MCF 10A (cell line): ENCODE results near the gene C16orf78. TPM values are rescaled to one million over a fixed set of nuclear protein-coding genes. Genes with fewer than 3 reads are reported as not detected.

Source experiments
- BruUV-seq: library from RNA; stranded (reverse); fragments of 400-500 nt; replicated peaks from 2 replicates; lab custom pipeline; 2021; lab: Mats Ljungman, UMichigan
- CTCF ChIA-PET: fragments of 300-600 bp; sonication (Branson Sonifier 250); formaldehyde crosslinking; extraction: SDS; loops from one replicate; lab custom pipeline; 2021; ENCODE audit warnings: antibody characterized with exemption, inconsistent platforms; lab: Yijun Ruan, JAX
- POLR2A ChIA-PET: fragments of 300-600, 350-650 bp; sonication (Branson Sonifier 250); formaldehyde crosslinking; extraction: SDS; loops from one replicate; lab custom pipeline; 2020; ENCODE audit warnings: antibody characterized with exemption, inconsistent platforms; lab: Yijun Ruan, JAX
- DNase-seq: peaks from one replicate; pipeline ENCODE4 v3.0.0-alpha.2; 2018; ENCODE audit not compliant: unreplicated experiment
- H3K27ac Mint-ChIP-seq: one replicate; pipeline ENCODE4 v1.8.0; 2022; ENCODE audit warnings: mild to moderate bottlenecking, low read depth, mixed read lengths; ENCODE audit not compliant: unreplicated experiment
- H3K27me3 Mint-ChIP-seq: one replicate; pipeline ENCODE4 v1.8.0; 2022; ENCODE audit warnings: mixed read lengths; ENCODE audit not compliant: insufficient read depth, unreplicated experiment
- H3K36me3 Mint-ChIP-seq: one replicate; pipeline ENCODE4 v1.8.0; 2022; ENCODE audit warnings: mild to moderate bottlenecking, moderate library complexity, mixed read lengths; ENCODE audit not compliant: insufficient read depth, unreplicated experiment
- H3K4me1 Mint-ChIP-seq: one replicate; pipeline ENCODE4 v1.8.0; 2022; ENCODE audit warnings: mixed read lengths; ENCODE audit not compliant: insufficient read depth, unreplicated experiment
- H3K4me3 Mint-ChIP-seq: one replicate; pipeline ENCODE4 v1.8.0; 2022; ENCODE audit warnings: mild to moderate bottlenecking, moderate library complexity, mixed read lengths; ENCODE audit not compliant: unreplicated experiment
- H3K9me3 Mint-ChIP-seq: one replicate; pipeline ENCODE4 v1.8.0; 2022; ENCODE audit warnings: mixed read lengths; ENCODE audit not compliant: unreplicated experiment
- intact Hi-C: fragments of 100-400 bp; cut with micrococcal nuclease; formaldehyde crosslinking; loops from 2 replicates; pipeline ENCODE4 v1.14.1; 2022
- total RNA-seq: library from RNA; stranded (reverse); gene quantifications from 2 replicates; pipeline ENCODE4 v1.2.3, GENCODE V29; 2022
- TF ChIP-seq, protein P1 (sequence below): fragments of 200-600 bp; IDR thresholded peaks from one replicate; pipeline ENCODE4 v1.8.0; 2022; ENCODE audit warnings: antibody characterized with exemption, mild to moderate bottlenecking; ENCODE audit not compliant: unreplicated experiment

Gene C16orf78
- total RNA-seq, 1 experiment from 2014 or later, result not detected

GRCh38 chr16:49419006-49419405 is 45.4 kb downstream of the C16orf78 start:
- TF ChIP-seq, protein P1, sequence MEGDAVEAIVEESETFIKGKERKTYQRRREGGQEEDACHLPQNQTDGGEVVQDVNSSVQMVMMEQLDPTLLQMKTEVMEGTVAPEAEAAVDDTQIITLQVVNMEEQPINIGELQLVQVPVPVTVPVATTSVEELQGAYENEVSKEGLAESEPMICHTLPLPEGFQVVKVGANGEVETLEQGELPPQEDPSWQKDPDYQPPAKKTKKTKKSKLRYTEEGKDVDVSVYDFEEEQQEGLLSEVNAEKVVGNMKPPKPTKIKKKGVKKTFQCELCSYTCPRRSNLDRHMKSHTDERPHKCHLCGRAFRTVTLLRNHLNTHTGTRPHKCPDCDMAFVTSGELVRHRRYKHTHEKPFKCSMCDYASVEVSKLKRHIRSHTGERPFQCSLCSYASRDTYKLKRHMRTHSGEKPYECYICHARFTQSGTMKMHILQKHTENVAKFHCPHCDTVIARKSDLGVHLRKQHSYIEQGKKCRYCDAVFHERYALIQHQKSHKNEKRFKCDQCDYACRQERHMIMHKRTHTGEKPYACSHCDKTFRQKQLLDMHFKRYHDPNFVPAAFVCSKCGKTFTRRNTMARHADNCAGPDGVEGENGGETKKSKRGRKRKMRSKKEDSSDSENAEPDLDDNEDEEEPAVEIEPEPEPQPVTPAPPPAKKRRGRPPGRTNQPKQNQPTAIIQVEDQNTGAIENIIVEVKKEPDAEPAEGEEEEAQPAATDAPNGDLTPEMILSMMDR, result no peak
- POLR2A ChIA-PET, result interaction anchor here (0.6 to 0.7 kb wide), 3 partner anchors 24 to 557 kb away, joined by 3 read pairs; no protein-coding TSS in a partner anchor
- intact Hi-C loops, result no loop called here
- BruUV-seq, result no TSS peak
- peaks cover 5% of the 10 kb centered on the region for H3K36me3 Mint-ChIP-seq
- no peaks in the 10 kb centered on the region for H3K4me1 Mint-ChIP-seq
- H3K27me3 Mint-ChIP-seq, result peaks cover 82% of the 10 kb centered on the region
- no peak overlapping the region for H3K27ac Mint-ChIP-seq
- H3K9me3 Mint-ChIP-seq, result no peaks in the 10 kb centered on the region
- no peak for DNase-seq
- H3K4me3 Mint-ChIP-seq, result no peak overlapping the region
- CTCF ChIA-PET, result interaction anchor here (0.7 to 1.5 kb wide), 2 partner anchors 11 to 439 kb away, joined by 3 to 6 read pairs; no protein-coding TSS in a partner anchor

- DNase-seq, result no peak
- Mint-ChIP-seq H3K4me3 (no peak overlapping the region), H3K27me3 (peaks cover 82% of the 10 kb centered on the region), H3K4me1 (no peaks in the 10 kb centered on the region), H3K9me3 (no peaks in the 10 kb centered on the region), H3K27ac (no peak overlapping the region), H3K36me3 (peaks cover 5% of the 10 kb centered on the region)
- ChIA-PET POLR2A (no interaction called here), CTCF (interaction anchor here (0.6 to 1.5 kb wide), 3 partner anchors 12 to 34 kb away, joined by 3 to 6 read pairs (median 4); no protein-coding TSS in a partner anchor)
- no TSS peak for BruUV-seq
- TF ChIP-seq, protein P1, result no peak
- intact Hi-C loops, result no loop called here
Observed at GRCh38 chr16:49419862-49420261, 46.3 kb downstream of the C16orf78 start.

GRCh38 chr16:49422896-49423295 is 49.3 kb downstream of the C16orf78 start:
- Mint-ChIP-seq H3K36me3 (peaks cover 5% of the 10 kb centered on the region), H3K27ac (no peak overlapping the region), H3K4me3 (no peak overlapping the region), H3K4me1 (no peaks in the 10 kb centered on the region), H3K27me3 (peaks cover 65% of the 10 kb centered on the region), H3K9me3 (no peaks in the 10 kb centered on the region)
- POLR2A ChIA-PET, result no interaction called here
- intact Hi-C loops, result no loop called here
- CTCF ChIA-PET, result interaction anchor here (0.6 kb wide), 1 partner anchor 435 kb away, joined by 3 read pairs; no protein-coding TSS in a partner anchor
- TF ChIP-seq, protein P1, result no peak
- DNase-seq, result no peak
- BruUV-seq, result no TSS peak

DNA sequence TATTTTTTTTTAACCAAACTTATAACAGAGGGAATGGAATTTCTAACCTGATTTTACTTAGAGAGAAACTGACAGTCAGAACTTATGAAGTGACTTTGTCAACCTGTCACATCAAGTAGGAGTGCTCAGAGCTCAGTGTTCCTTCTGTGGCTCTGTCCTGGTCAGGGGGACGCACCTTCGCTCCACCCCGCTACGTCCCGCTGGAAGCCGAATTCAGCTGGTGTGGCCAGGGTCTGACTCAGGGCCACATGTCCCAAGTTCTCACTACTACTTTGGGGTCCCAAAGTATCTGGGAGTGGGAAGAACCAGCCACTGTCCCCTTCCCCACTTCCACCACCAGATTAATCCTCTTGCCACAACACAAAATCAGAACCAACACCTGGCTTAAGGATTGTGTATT is 51.4 kb downstream of the C16orf78 start:
- TF ChIP-seq, protein P1, result no peak
- Mint-ChIP-seq H3K36me3 (peaks cover 5% of the 10 kb centered on the region), H3K27me3 (peaks cover 52% of the 10 kb centered on the region), H3K9me3 (peaks cover 12% of the 10 kb centered on the region), H3K27ac (no peak overlapping the region), H3K4me1 (no peaks in the 10 kb centered on the region), H3K4me3 (no peak overlapping the region)
- no TSS peak for BruUV-seq
- DNase-seq, result no peak
- ChIA-PET CTCF (interaction anchor here (0.8 to 1.0 kb wide), 2 partner anchors 16 to 17 kb away, joined by 3 to 4 read pairs; no protein-coding TSS in a partner anchor), POLR2A (no interaction called here)
- intact Hi-C loops, result no loop called here
